Measurements from ENCODE around the gene GSTT2. TPM values are rescaled to one million over a fixed set of nuclear protein-coding genes. Genes with fewer than 3 reads are reported as not detected.
"Not testable (repeated sequence)": the region's sequence is repeated elsewhere in the genome, so short reads cannot be mapped to it uniquely, and the experiment has no call there.

Gene GSTT2
- total RNA-seq, 2 experiments from 2014 or later, result not detected

GRCh38 chr22:23969071-23969470, 10.9 kb upstream of the GSTT2 start:
- POLR2A ChIA-PET, result no interaction called here
- H3K36me3 Mint-ChIP-seq (ENCODE audit: low read depth), result peaks cover 30% of the 10 kb centered on the region
- intact Hi-C loops (cut with DNase I, micrococcal nuclease), result no loop called here
- H3K27ac Mint-ChIP-seq, result no peak overlapping the region
- H3K4me3 Mint-ChIP-seq, result peak overlapping the region; percentile 56
- no peak for ATAC-seq (ENCODE audit: poor library complexity)
- TF ChIP-seq CTCF (IDR thresholded peaks at IDR 0.05), result no peak
- no peaks in the 10 kb centered on the region for H3K27me3 ChIP-seq (ENCODE audit: control insufficient read depth in 1 of 2, insufficient read depth in 2 of 2, low read length in 2 of 2)
- no peaks in the 10 kb centered on the region for H3K9me3 ChIP-seq (ENCODE audit: control insufficient read depth in 1 of 2, insufficient read depth in 1 of 2, low read length in 2 of 2)
- H3K27ac ChIP-seq (ENCODE audit: low read depth in 1 of 2, low read length in 2 of 2), result no peak overlapping the region
- H3K27me3 Mint-ChIP-seq, result no peaks in the 10 kb centered on the region
- no peak for DNase-seq
- no peaks in the 10 kb centered on the region for H3K9me3 Mint-ChIP-seq
- peaks cover 22% of the 10 kb centered on the region for H3K36me3 ChIP-seq (ENCODE audit: insufficient read depth, low read length)
- H3K4me3 ChIP-seq (ENCODE audit: low read length), result no peak overlapping the region
- H3K4me1 Mint-ChIP-seq (ENCODE audit: low read depth), result peaks cover 15% of the 10 kb centered on the region
- peaks cover 19% of the 10 kb centered on the region for H3K4me1 ChIP-seq (ENCODE audit: insufficient read depth, low read length)
- CTCF ChIA-PET, result no interaction called here

DNA sequence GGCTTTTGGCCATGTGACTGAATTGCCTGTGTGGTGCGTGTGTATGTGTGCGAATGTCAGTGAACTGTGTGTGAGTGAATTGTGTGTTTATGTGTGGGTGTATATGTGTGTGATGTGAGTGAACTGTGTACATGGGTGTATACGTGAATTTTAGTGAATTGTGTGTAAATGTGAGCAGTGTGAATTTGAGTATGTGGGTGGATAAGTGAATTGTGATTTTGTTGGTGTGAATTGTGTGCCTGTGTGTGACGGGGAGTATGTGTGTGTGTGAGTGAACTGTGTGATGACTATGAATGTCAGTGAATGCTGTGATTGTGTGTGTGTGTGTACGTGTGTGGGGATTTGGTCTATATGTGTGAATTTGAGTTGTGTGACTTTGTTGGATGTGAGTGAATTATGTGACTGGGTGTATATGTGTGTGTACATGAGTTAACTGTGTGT, 9.7 kb upstream of the GSTT2 start:
- H3K4me3 Mint-ChIP-seq, result peak overlapping the region; percentile 73
- peak overlapping the region; percentile 0 for H3K27ac Mint-ChIP-seq
- TF ChIP-seq CTCF (IDR thresholded peaks at IDR 0.05), result no peak
- Histone ChIP-seq H3K36me3 (ENCODE audit: insufficient read depth, low read length) (peaks cover 22% of the 10 kb centered on the region), H3K4me1 (ENCODE audit: insufficient read depth, low read length) (peaks cover 19% of the 10 kb centered on the region), H3K27ac (ENCODE audit: low read depth in 1 of 2, low read length in 2 of 2) (no peak overlapping the region), H3K27me3 (ENCODE audit: control insufficient read depth in 1 of 2, insufficient read depth in 2 of 2, low read length in 2 of 2) (no peaks in the 10 kb centered on the region), H3K4me3 (ENCODE audit: low read length) (no peak overlapping the region), H3K9me3 (ENCODE audit: control insufficient read depth in 1 of 2, insufficient read depth in 1 of 2, low read length in 2 of 2) (no peaks in the 10 kb centered on the region)
- peaks cover 30% of the 10 kb centered on the region for H3K36me3 Mint-ChIP-seq (ENCODE audit: low read depth)
- ChIA-PET CTCF (no interaction called here), POLR2A (no interaction called here)
- DNase-seq (no peak), ATAC-seq (ENCODE audit: poor library complexity) (no peak)
- no peaks in the 10 kb centered on the region for H3K9me3 Mint-ChIP-seq
- peaks cover 15% of the 10 kb centered on the region for H3K4me1 Mint-ChIP-seq (ENCODE audit: low read depth)
- H3K27me3 Mint-ChIP-seq, result no peaks in the 10 kb centered on the region
- intact Hi-C loops (cut with DNase I, micrococcal nuclease), result loop anchor here (5.0 to 10.0 kb wide), 2 partner anchors 43 to 45 kb away; no protein-coding TSS in a partner anchor

- Mint-ChIP-seq H3K4me3 (peak overlapping the region; percentile 73), H3K27ac (peak overlapping the region; percentile 0), H3K9me3 (no peaks in the 10 kb centered on the region), H3K36me3 (ENCODE audit: low read depth) (peaks cover 30% of the 10 kb centered on the region), H3K27me3 (no peaks in the 10 kb centered on the region), H3K4me1 (ENCODE audit: low read depth) (peaks cover 15% of the 10 kb centered on the region)
- POLR2A ChIA-PET, result no interaction called here
- no peak for TF ChIP-seq CTCF (IDR thresholded peaks at IDR 0.05)
- Histone ChIP-seq H3K9me3 (ENCODE audit: control insufficient read depth in 1 of 2, insufficient read depth in 1 of 2, low read length in 2 of 2) (no peaks in the 10 kb centered on the region), H3K4me1 (ENCODE audit: insufficient read depth, low read length) (peaks cover 19% of the 10 kb centered on the region), H3K4me3 (ENCODE audit: low read length) (no peak overlapping the region), H3K27ac (ENCODE audit: low read depth in 1 of 2, low read length in 2 of 2) (no peak overlapping the region), H3K27me3 (ENCODE audit: control insufficient read depth in 1 of 2, insufficient read depth in 2 of 2, low read length in 2 of 2) (no peaks in the 10 kb centered on the region), H3K36me3 (ENCODE audit: insufficient read depth, low read length) (peaks cover 22% of the 10 kb centered on the region)
- ATAC-seq (ENCODE audit: poor library complexity) (no peak), DNase-seq (peak in 1 of 14 experiments; percentile 16)
- CTCF ChIA-PET, result no interaction called here
- intact Hi-C loops (cut with DNase I, micrococcal nuclease), result loop anchor here (5.0 to 10.0 kb wide), 2 partner anchors 44 to 46 kb away; no protein-coding TSS in a partner anchor
Measured at GRCh38 chr22:23970816-23971486, 9.0 kb upstream of the GSTT2 start.

GRCh38 chr22:23971927-23972326, 8.0 kb upstream of the GSTT2 start:
- H3K4me3 ChIP-seq (ENCODE audit: low read length); CTCF ChIA-PET; H3K9me3 ChIP-seq (ENCODE audit: control insufficient read depth in 1 of 2, insufficient read depth in 1 of 2, low read length in 2 of 2); ATAC-seq (ENCODE audit: poor library complexity); H3K27me3 ChIP-seq (ENCODE audit: control insufficient read depth in 1 of 2, insufficient read depth in 2 of 2, low read length in 2 of 2); H3K27me3 Mint-ChIP-seq; H3K9me3 Mint-ChIP-seq; H3K27ac ChIP-seq (ENCODE audit: low read depth in 1 of 2, low read length in 2 of 2); POLR2A ChIA-PET; H3K27ac Mint-ChIP-seq: not testable (repeated sequence)
- intact Hi-C loops (cut with DNase I, micrococcal nuclease), result loop anchor here (5.0 to 10.0 kb wide), 2 partner anchors 45 to 47 kb away; no protein-coding TSS in a partner anchor
- Mint-ChIP-seq H3K4me1 (ENCODE audit: low read depth) (peaks cover 15% of the 10 kb centered on the region), H3K36me3 (ENCODE audit: low read depth) (peaks cover 30% of the 10 kb centered on the region), H3K4me3 (peak overlapping the region; percentile 58)
- DNase-seq, result peak in 1 of 14 experiments; percentile 7
- Histone ChIP-seq H3K4me1 (ENCODE audit: insufficient read depth, low read length) (peaks cover 19% of the 10 kb centered on the region), H3K36me3 (ENCODE audit: insufficient read depth, low read length) (peaks cover 22% of the 10 kb centered on the region)

DNA sequence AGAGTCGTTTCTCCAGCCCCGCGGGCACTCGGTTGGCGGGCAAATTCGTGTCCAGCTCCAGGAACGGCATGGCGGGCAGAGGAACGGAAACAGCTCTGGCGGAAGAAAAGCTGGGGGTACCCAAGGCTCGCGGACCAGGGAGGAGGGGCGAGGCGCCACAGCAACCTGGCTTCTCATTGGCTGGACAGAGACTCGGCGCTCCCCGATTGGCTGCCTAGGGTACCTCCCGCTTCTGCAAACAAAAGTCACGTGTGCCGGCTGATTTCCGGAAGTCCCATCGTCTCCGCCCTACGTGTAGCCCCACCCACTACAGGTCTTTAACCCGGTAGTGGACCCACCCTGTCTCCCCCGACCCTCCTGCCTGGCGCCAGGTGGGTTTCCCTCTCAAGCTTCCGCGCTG, 5.6 kb upstream of the GSTT2 start, which contains the start of gene DDT:
Gene DDT, minus strand, starts transcription at position 97 of the 400 bp plus-strand sequence. Its CDS starts 27 bp downstream, at position 70.
- H3K4me3 Mint-ChIP-seq; POLR2A ChIA-PET; DNase-seq; H3K27ac ChIP-seq (ENCODE audit: low read depth in 1 of 2, low read length in 2 of 2); H3K27me3 Mint-ChIP-seq; CTCF ChIA-PET; H3K27me3 ChIP-seq (ENCODE audit: control insufficient read depth in 1 of 2, insufficient read depth in 2 of 2, low read length in 2 of 2); H3K9me3 Mint-ChIP-seq; H3K27ac Mint-ChIP-seq; H3K4me3 ChIP-seq (ENCODE audit: low read length); H3K9me3 ChIP-seq (ENCODE audit: control insufficient read depth in 1 of 2, insufficient read depth in 1 of 2, low read length in 2 of 2): not testable (repeated sequence)
- H3K36me3 Mint-ChIP-seq (ENCODE audit: low read depth), result peaks cover 25% of the 10 kb centered on the region
- H3K4me1 Mint-ChIP-seq (ENCODE audit: low read depth), result peaks cover 15% of the 10 kb centered on the region
- peaks cover 15% of the 10 kb centered on the region for H3K4me1 ChIP-seq (ENCODE audit: insufficient read depth, low read length)
- peaks cover 17% of the 10 kb centered on the region for H3K36me3 ChIP-seq (ENCODE audit: insufficient read depth, low read length)
- intact Hi-C loops (cut with DNase I, micrococcal nuclease), result loop anchor here (5.0 to 10.0 kb wide), 2 partner anchors 47 to 50 kb away; no protein-coding TSS in a partner anchor
- peak; percentile 97 for ATAC-seq (ENCODE audit: poor library complexity)
